GM21390 (cell line): ENCODE measurements around the gene RALGPS1.

Source experiments
- ATAC-seq: cut with Tn5 transposase; IDR thresholded peaks from one replicate; pipeline ENCODE4 v1.9.1; 2021; ENCODE audit not compliant: unreplicated experiment

The RALGPS1 gene

DNA sequence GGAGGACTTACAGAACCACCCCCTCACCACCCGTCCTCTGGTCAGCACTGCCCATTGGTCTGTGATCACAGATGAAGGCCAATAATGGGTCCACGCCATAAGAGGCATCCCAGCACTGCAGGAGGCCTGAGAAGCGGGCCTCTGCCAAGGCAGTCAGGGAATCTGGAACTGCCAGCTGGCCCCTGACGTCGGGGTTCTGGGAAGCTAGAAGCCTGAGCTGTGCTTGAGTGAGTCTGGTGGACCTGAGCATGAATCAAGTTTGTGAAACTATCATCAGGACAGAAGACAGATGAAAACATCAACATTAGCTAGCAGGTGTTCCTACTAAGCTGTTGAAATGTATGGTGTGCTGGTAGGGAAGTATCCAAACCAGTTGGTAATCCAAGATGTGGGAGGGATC lies 200.0 kb downstream of the RALGPS1 start:
- ATAC-seq = no peak

- no peak for ATAC-seq
Observed at GRCh38 chr9:127116088-127116726, 201.6 kb downstream of the RALGPS1 start.

DNA sequence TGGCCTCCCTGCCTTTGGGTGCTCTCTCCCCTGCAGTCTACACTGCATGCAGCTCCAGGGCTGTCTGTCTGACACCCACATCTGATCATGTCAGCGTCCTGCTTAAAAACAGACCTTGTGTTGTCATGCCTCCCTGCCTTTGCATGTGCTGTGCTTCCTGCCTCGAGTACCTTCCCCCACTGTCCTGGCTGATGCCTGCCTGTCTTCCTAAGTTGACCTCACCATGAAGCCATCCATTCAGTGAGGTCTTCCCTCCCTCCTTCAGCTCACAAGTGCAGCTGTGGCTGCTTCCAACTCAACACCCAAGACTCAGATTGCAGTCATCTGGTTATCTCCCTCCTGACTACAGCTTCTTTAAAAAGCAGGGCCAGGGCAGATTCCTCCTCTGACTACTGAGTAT lies 202.4 kb downstream of the RALGPS1 start:
- ATAC-seq = no peak

DNA sequence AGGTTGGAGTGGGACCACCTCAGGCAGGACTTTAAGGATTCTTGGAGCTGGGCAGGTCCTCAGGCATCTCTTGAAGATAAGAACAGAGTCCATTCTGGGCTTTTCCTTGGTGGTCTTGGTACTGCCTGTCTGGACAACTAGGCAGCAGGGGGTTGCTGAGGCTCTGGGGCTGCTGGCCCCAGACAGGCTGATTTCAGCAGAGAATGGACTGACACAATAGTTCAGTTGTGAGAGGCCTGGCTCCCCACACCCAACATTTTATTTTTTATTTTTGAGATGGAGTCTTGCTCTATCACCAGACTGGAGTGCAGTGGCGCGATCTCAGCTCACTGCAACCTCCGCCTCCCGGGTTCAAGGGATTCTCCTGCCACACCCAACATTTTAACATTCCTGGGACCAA lies 203.2 kb downstream of the RALGPS1 start:
- no peak for ATAC-seq

GRCh38 chr9:127118597-127119319 lies 204.2 kb downstream of the RALGPS1 start:
- no peak for ATAC-seq

GRCh38 chr9:127119320-127119709 lies 204.7 kb downstream of the RALGPS1 start:
- ATAC-seq = no peak

- no peak for ATAC-seq
Observed at GRCh38 chr9:127121628-127122175, 207.1 kb downstream of the RALGPS1 start.

- ATAC-seq = no peak
Observed at GRCh38 chr9:127122176-127123063, 207.8 kb downstream of the RALGPS1 start, which contains the start of gene ANGPTL2. TSS of gene ANGPTL2 (minus strand) at chr9:127122635. CDS start at chr9:127108731, 13,904 bp downstream.

DNA sequence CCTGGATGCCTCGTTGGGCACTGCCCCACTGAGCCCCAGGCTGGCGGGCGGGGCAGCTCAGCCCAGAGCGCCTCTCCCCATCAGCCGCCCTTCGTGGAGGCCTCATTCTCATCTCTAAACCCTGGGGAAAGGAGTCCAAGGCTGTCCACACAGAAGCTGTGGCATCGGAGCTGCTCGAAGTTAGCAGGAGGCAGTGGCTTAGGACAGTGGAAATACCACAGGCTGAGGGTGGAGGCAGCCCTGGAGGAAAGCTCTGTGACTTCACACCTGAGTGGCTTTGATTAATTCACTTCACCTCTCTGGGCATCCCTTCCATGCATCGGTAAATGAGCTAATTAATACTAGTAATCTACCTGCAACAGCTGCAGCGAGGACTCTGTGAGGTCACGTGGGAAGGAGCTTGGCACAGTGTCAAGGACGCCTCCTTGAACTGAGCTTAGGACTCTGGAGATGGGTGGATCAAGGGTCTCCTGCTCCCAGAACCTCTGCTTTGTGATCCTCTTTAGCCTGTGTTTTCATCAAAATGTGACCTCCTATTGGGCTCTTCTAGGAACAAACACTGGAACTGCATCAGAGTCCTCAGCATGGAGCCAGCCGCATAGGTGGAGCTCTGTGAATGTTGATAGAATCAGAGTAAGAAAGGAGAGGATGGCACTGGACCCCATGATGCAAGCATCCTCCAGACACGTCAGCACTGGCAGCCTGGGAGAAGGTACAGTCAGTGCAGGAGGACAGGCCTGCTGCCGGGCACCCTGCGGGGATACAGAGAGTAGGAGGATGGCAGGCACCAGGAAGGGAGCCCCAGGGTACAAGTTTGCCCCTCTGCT lies 208.7 kb downstream of the RALGPS1 start:
- ATAC-seq = no peak

- no peak for ATAC-seq
Observed at GRCh38 chr9:127124111-127124531, 209.5 kb downstream of the RALGPS1 start.

DNA sequence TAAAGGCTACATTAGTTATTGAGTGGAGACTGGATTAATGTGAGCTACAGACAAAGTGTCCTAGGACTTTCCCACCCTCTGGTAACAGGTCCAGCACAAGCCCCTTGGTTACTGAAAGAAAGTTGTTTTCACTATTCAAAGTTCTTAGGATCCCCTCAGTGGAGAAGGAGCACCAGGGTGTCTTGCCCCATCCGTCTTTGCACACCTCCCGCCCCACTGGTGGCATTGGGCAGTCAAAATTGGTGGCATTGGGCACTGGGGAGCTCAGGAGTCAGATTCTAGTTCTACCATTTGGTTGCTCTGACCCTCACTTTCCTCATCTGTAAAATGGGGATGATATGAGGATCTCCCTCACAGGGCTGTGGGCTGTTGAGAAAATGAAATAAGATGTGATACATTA lies 210.2 kb downstream of the RALGPS1 start:
- ATAC-seq = no peak

DNA sequence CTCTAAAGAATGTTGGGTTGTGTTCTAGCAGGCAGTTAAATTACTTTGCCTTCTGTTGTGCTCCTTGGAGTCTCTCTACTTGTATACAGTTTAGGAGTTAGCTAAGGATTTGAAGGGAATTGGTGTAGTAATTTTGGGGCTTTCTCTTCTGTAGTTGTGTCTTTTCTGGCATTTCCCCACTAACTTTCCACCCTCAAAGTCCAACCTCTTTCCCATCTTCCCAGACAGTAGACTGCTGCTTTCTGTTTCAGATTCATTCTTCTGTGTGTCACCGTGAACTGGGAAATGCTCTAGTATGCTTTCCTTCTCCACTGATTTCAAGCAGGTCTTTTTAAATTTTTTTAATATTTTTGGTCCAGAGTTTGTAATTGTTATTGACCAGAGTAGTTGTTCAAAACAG lies 212.4 kb downstream of the RALGPS1 start:
- ATAC-seq = no peak

DNA sequence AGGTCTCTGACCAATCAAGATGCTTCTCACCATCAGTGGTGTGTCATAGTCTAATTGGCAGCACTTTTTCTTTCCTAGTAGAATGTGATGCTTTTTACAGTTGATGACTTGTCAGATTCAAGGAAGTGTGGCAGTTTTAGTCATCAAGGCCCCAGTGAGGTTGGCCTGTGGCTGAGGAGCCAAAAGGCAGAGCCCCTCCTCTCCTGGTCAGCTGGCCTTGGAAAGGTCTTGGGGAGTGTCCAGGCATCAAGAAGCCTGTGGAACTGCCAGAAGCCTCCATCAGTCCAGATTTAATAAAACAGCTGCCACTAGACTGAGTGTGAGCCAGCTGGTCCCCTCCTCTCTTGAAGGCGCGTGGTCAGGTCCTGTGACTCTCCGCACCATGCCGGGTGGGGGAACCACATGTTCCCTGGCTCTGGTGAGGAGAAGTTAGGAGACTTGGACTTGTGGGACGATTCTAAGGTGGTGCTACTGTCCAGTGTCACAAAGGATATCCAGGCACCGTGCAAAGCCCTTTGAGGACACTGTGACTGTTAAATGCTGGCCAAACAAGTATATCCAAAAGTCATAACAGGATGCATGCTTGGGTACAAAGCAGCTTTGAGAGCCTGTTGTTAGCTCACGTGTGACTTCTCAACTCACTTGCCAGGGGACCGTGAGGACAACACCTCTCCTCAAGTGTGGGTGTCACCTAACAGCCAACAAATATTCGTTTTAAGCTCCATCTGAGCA lies 213.9 kb downstream of the RALGPS1 start:
- ATAC-seq = no peak

DNA sequence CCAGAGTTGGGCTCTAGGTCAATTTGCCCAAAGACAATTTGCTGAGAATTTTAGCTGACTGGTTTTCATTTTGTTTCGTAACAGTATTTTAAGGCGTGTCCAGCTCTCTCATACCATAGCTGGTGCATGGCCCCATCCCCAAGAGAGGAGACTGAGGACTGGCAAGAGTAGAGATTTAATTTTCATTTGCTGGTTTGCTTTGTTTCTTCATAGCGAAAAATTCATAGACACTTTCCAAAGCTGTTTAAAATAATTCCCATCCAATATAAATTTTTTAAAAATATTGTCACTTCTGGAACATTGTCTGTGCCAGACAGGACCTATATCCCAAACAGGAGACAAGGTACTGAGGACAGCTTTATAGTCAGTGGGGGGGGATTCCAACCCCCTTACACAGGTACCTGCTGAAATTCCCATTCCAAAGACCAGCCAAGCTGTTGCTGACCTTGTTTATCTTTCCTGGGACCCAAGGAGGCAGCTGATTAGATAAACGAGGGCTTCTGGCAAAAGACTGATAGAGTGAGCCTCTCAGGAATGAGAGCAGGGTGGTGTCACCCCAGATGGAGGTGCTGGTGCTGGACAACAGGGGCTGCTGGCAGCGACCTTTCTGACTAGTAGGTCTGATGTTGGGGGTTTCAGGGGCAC lies 214.6 kb downstream of the RALGPS1 start:
- ATAC-seq = no peak

GRCh38 chr9:127129718-127130085 lies 215.1 kb downstream of the RALGPS1 start:
- no peak for ATAC-seq

DNA sequence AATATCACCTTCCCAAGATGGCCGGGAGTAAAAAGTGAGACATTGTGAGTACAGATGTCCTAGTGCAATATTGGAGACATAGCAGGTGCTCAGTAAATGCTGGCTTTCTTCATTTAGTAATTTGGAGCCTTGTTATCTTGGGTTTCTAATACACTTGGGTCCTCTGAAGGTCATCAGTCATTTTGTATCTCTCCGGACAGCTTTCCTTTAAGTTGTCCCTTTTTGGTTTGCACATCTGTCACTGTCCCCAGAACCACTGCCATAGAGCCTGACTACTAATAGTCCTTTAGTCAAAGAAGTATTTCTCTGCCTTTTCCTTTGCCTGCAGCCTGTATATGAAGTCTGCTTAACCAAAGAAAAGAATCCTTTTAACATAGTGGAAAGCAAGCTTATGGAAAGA lies 215.7 kb downstream of the RALGPS1 start:
- ATAC-seq = no peak

GRCh38 chr9:127130661-127131538 lies 216.3 kb downstream of the RALGPS1 start:
- no peak for ATAC-seq

GRCh38 chr9:127131871-127132270 lies 217.3 kb downstream of the RALGPS1 start:
- no peak for ATAC-seq
